ENCODE measurements around the gene NDST1.

NDST1 gene

DNA sequence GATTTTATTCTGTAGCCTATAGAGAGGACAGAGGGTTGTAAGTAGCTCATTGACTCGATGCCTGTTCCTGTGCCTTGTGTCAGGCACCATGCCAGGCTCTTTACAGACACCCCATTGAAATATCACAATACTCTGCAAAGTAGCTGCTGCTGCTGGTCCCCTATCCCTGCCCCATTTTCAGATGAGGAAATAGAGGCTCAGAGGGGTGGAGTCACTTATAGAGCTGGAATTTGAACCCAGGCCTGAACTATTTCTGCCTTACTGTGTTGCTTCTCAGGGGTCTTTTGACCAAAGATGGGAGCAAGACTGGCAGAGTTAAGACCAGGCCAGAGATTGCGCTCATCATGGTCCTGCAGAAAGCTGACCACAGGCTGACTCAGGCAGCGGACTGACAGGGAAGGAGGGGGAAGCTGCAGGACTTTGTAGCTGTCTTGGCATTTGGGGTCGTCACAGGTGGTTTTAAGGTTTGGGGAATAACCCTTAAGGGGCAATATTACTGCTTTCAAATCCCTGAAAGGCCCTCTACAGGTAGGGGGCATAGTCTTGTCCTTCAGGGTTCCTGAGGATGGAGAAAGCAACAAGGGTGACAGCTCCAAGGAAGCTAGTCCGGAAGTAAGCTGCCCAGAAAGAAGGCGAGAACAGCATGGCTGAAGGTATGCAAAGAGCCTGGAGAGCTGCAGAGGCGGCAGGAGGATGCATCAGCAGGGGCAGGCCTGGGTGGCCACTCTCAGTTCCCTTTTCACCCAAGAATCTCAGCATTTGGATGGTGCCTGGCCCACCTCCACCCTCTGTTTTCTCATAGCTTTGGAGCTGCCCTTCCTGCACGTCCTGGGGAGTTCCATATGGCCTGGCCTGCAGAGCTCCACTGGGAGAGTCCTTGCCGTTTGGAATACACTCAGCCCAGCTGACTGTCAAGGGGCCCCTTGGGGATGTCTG is 18.3 kb upstream of the NDST1 start:
- DNase-seq (ENCODE audit: low read depth in 2 of 2), result no peak

DNA sequence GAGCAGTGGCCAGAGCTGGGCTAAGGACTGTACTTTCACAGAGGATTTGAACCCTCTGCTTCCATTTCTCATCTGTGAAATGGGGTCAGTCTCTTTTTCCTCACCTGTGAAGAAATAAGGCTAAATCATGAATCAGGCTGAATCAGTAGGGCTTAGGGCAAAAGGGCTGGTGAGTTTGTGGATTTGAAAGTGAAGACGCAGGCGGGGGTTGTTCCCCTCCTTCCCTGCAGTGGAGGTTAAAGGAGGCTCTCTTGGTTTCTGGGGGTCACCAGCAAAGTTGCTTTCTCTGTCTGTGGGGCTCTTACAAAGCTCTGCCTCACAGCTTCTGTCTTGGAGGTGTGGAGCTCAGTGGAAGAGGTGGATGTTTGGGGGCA is 17.6 kb upstream of the NDST1 start:
- no peak for DNase-seq (ENCODE audit: low read depth in 2 of 2)

DNA sequence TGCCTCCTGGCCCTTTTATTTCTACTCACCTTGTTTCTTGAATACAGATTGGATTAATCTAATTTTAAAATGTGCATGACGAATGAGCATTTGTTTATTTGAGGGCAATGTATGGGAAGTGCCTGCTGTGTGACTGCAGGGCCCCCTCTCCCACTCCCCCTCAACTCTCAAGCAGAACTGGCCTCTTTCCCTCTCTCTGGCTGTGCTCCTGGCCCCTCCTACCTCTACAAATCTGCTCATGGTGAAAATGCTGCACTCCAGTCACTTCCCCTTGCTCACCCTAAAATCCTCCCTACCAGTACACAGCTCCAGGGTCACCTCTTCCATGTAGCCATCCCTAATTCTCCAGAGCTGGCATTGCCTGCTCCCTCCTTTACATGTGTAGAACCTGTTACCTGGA is 17.2 kb upstream of the NDST1 start:
- DNase-seq (ENCODE audit: low read depth in 2 of 2), result no peak

DNA sequence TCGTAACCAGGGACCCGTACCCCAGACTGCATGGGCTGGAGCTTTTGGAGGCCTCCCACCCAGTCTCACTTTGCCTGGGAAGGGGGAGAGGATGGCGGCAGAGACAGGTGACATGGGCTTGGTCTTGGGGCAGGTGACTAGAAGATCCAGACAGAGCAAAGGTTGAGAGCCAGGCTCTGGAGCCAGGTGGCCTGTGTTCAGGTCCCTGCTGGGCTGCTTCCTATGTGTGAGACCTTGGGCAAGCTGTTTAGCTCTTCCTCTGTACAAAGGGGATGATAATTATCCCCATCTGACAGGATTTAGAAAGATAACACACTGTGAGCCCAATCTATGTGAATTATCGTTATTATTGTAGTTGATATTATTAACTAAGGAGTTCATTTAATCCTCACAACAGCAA is 16.1 kb upstream of the NDST1 start:
- no peak for DNase-seq (ENCODE audit: low read depth in 2 of 2)

DNA sequence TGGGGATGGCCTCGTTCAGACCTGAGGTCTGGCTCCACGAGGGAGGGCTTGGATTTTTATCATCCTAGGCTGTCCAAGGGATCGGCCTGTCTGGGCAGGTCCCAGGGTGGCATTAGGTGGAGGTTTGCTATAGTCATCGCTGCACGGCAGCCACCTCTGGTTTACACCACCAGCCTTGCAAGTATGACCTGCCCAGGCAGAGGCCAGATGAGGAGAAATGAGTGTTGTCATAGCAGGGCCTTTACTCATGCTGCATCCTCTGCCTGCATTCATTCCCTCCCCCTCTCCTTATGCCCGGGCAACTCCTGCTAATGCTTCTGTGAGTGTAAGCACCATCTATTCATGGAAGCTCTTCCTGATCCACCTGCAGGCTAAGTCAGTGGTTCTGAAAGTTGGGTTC is 15.3 kb upstream of the NDST1 start:
- no peak for DNase-seq (ENCODE audit: low read depth in 2 of 2)

DNA sequence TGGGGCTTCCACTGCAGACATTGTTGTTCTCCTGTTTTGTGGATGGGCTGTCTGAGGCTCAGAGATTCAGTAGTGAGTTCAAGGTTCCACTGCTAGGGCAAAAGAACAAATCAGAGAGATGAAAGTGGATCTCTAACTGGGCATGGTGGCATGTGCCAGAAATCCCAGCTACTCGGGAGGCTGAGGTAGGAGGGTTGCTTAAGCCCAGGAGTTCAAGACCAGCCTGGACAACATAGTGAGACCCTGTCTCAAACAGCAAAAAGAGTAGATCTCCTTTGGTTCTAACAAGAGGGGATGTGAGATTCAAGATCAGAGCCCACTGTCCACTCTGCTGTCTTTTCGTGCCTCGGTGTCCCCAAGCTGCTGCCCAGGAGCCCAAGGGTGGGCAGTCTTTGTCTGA is 11.8 kb upstream of the NDST1 start:
- no peak for DNase-seq (ENCODE audit: low read depth in 2 of 2)

DNA sequence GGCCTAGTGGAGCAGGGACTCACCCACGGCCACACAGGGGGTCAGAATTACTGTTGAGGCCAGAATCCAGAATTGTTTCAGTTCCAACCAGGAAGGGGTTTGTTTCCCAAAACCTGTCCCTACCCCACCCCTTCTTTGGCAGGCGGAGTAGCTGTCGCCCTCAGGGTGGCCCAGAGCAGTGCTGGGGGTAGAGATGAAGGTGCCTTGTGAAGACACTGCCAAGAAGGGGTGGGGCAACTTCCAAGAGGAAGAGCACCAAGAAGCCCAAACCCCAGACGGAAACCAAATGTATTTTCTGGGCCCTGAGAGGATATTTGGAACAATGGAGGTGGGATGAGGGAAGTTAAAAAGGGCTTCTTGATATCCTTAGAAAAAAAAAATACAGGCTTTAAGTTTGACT is 11.4 kb upstream of the NDST1 start:
- DNase-seq (ENCODE audit: low read depth in 2 of 2), result no peak

DNA sequence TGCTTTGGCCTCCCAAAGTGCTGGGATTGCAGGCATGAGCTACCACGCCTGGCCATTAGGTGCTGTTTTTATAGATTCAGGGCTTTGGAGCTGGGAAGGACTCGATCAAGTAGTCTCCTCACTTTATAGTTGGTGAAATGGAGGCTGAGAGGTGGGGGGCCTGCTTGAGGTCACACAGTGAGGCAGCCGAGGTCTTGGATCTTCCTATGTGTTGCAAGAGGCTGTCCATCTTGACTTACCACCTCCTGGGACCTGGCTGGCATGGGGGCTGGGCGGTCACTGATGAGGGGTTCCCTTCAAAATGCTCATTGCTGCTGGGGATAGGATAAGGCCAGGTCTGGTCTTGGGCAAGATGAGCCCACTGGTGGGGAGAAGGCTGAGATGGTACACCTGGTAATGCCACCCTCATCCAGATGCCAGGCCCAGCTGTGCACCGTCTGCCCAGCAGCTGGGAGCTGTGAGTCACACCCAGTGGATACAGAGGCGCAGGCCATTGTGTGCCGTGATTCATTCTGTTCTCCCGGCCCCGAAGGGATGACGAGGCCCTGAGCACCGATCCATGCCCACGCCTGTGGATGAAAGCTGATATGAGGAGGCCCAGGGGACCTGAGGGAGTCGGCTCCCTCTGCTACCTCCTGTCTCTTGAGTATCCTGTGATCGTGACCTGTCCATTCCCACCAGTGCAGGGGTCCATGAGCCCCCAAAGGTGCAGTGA is 10.5 kb upstream of the NDST1 start:
- DNase-seq (ENCODE audit: low read depth in 2 of 2), result peak; percentile 70 to 72

DNA sequence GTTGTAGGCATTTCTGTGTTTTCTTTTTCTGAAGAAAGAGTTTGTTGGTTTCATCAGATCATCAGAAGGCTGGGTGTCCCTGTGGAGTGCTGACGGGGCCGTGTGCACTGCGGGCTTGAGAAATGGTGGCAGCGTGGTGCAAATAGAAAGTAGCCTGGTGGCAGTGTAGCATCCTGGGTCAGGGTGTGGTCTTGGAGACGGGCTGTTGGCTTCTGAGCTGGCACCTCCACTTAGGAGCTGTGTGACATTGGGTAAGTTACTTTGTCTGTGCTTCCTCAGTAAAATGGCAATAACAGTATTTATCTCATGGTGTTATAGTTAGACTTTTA is 10.0 kb upstream of the NDST1 start:
- no peak for DNase-seq (ENCODE audit: low read depth in 2 of 2)

DNA sequence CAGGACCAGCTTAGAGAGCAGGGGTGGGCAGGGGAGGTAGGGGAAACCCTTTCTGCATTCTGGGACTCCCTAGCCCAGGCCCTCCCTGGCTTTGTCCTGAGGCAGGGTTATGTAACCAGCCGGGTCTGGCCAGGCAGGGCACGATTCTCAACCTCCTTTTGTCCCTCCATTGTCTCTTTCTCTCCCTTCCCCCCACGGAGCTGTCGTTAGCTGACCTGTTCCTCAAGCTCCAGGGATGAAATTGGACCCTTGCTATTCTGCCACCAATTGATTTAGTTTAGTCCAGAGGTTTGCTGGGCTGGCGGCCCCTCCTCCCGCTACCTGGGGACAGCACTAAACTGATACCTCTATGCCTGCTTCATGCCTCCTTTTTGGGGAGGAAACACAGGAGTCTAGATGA is 9.4 kb upstream of the NDST1 start:
- DNase-seq (ENCODE audit: low read depth in 2 of 2), result no peak

DNA sequence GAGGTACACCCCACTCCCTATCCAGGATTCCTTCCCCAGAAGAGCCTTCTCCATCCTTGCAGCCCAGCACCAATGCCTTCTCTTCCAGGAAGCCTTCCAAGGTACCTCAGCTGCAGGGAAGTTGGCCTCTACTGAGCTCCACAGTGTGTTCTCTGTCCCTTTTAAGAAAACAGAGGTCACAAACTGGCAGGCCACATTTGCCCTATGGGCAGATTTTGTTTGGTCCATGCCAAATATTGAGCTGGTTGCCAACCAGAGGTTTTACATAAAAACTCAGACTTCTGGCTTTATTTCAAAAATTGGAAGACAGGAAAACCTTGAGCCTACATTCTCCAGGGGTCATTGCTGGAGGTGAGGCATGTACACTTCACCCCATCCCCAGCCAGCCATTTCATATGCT is 9.0 kb upstream of the NDST1 start:
- DNase-seq (ENCODE audit: low read depth in 2 of 2), result no peak

DNA sequence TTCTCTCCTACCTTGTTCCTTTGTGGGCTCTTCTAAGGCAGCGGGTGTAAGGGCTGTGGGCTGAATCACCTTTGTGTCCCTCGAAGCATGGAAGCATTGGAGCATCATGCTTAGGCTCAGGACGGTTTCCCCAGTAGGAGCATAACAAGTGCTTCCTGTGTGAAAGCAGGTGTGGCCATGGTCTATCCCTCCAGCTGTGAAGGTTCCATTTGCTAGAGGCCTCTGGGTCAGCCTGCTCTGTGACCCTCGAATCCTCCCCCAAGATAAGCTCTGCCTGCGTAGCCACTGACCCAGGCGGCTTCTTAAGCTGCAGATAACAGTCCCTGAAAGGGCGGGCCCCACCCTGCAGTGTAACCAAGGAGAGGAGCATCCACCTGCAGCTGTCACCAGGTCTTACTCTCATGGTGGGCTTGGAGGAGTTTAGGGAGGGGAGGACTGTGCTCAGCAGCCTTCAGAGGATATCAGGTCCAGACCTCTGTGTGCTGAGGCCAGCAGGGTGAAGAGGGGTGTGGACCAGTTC is 8.4 kb upstream of the NDST1 start:
- DNase-seq (ENCODE audit: low read depth in 2 of 2), result no peak

DNA sequence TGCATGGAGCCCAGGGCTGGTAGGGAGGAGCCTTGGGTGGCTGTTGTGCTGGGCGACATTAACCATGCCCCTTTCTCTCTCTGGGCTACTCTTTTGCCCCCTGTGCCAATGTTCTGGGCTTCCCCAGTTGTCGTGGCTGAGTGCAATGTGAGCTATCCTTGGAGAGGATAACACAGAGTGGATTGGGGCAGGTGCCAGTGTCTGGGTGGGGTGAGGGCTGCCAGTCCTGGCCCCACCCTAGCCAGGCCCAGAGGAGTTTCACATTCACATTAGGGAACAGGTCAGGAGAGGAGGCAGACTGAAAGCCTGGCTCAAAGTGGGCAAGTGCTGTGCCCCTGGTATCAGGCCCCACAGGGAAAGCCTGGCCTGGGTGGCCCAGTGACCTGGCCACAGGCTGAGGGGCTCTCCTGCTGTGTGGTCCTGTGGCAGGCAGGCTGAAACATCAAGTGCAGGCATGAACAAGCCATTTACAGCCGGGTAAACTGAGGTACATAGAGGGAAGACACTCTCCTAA is 7.5 kb upstream of the NDST1 start:
- DNase-seq (ENCODE audit: low read depth in 2 of 2), result no peak

DNA sequence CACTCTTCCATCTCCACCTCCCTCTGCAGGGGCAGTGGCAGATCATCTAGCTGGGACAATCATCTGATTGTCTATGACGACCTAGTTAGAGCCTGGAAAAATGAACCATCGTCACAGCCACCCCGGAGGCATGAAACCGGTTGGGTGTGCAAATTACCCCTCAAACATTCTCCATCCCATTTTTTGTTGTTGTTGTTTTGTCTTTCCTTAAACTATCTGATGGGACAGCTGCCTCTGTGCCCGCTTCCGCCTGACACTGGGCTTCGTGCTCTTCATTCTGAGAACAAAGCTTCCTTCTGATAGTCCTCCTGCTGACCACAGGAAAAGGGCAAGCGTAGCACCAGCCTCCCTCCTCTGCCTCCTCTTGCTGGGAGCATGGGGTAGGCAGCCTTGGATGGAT is 7.0 kb upstream of the NDST1 start:
- DNase-seq (ENCODE audit: low read depth in 2 of 2), result no peak

DNA sequence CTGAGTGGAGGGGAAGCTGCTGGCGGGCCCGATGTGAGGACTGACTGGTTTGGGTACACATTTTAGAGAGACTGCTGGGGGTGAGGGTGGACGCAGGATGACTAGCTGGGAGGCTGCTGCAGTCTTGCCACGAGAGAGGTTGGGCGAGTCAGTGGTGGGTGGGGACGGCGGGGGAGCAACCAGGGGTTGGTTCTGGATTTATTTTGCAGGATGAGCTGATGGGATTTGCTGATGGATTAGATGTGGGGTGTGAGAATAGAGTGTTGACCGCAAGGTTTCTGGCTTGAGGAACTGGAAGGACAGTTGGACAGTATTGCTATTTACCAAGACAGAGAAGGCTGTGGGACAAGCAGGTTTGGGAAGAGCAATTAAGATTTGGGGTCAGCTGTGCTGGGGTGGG is 5.8 kb upstream of the NDST1 start:
- no peak for DNase-seq (ENCODE audit: low read depth in 2 of 2)

DNA sequence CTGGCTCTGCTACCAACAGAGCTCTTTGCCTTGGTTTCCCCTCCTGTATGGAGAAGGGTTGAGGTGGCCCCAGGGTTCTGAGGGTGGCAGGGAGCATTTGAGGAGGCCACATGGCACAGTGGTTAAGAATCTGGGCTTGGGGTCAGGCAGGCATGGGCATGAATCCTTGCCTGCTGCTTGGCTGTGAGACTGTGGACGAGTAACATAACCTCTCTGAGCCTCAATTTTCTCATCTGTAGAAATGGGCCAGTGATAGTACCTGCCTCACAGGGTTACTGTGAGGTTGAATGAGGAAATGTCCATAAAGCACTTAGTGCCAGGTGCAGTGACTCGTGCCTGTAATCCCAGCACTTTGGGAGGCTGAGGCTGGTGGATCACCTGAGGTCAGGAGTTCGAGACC is 5.1 kb upstream of the NDST1 start:
- no peak for DNase-seq (ENCODE audit: low read depth in 2 of 2)

DNA sequence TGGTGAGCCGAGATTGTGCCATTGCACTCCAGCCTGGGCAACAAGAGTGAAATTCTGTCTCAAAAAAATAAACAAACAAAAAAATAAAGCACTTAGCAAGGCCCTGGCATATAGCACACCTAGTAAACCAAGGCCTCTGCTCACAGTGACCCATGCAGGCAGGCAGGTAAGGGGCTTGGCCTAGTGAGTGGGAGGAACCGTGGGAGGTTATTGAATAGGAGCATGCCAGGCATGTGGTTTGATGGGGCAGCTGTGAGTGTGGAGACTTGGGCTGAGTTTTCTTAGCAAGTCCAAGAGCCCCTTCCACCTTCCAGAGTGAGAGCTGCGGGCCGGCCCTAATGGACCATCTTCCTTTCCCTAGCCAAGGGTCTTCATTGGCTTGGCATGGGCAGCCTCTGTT is 4.5 kb upstream of the NDST1 start:
- DNase-seq (ENCODE audit: low read depth in 2 of 2), result no peak

DNA sequence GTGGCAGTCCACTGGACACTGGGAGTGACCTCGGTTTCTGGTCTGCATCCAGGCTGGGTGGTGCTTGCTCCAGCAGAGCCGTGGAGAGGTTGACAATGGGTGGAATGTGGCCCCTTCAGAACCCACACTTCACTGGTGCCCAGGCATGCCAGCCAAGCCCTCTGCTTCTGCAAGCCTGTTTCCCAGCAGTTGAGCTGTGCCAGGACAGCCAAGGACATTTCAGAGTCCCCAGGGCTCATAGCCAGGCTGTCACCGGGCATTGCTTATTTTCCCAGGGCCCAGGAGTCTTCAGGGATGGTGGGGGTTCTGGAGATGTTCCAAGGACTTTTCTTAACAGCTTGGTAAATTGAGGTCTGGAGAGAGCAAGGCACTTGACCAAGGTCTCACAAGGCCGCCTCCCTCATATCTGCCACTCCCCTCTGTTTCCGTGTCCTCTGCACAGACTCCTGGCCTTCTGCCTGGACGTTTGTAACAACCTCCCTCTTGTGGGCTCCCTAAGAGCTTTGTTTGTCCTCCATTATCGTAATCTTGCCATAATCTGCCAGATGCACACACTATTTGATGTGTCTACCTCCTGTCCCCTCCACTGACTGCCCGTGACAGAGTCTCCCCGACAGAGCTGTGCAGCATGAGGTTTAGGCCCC is 3.8 kb upstream of the NDST1 start:
- no peak for DNase-seq (ENCODE audit: low read depth in 2 of 2)

DNA sequence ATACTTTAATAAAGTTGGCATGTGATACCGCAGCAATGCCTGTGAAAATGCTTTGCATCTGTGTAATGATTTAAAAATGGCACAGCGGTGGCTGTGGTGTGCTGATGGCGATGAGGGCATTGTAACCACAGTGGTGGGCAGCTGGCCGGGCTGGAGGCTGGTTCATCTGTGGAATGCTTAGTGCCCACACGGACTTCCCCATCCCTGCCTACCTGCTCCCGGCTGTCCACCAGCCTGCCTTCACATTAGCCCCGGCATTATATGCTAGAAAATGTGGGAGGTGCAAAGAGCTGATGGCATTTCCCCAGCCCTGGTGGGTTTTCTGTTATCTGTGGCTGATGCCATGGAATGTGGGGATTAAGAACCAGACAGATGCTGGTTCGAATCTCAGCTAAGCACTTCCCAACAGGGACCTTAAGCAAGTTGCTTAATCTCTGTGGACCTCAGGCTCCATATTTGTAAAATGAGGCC is 2.9 kb upstream of the NDST1 start:
- DNase-seq (ENCODE audit: low read depth in 2 of 2), result no peak

DNA sequence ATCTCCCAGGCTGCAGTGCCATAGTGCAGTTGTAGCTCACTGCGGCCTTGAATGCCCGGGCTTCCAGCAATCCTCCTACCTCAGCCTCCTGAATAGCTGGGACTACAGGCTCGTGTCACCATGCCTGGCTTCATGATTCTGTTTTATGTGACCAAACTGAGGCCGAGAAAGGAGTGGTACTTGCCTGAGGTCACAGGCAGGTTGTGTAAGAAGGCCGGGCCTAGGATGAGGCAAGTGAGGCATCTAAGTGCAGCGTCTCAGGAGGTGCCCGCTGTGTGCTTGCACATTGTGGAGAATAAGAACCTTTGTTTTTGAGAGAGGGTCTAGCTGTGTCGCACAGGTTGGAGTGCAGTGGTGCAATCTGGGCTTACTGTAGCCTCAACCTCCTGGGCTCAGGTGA is 2.1 kb upstream of the NDST1 start:
- no peak for DNase-seq (ENCODE audit: low read depth in 2 of 2)

DNA sequence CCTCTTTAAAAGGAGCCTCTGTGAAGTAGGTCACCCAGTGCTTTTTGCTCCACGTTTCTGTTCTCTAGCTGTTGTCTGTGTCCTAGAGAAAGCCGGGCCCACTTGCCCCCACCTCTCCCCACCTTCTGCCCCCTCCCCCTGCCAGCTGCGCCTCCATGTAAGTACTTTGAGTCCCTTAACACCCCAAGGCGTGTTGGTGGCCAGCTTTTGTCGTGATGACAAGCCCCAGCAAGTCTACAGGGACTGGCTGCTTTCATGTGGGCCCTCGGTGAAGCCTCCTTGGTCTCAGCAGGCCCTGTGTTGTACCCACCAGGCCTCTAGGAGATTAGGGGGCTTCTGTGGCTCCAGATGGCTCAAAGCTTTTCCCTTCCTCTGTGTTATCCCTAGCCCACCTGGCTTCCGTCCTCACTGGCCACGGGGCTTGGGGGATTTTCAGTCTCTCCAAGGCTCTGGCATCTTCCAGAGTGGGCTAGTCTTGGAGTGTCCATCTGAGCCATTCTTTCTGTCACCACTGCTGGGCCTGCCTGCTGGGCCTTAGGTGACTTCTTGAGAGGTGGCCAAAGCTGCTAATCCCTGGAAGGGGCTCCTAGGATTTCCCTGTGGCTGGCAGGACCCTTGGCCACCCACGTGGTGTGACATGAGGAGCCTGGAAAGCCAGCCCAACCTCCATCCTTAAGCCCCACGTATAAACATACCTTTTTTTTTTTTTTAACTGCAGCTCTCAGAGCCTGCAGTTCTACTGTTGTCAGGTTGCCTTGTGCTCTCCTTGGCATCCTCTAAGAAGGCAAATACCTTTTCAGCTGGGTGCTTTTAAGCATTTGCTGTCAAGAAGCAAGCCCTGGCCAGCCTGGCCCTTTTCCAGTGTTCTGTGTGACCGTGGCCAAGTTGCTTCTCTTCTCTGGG is 1.1 kb upstream of the NDST1 start:
- no peak for DNase-seq (ENCODE audit: low read depth in 2 of 2)
